H1 (cell line): ENCODE measurements around the gene SCAND1.

Source experiments
- BCL11A ChIP-seq, 2 experiments: IDR thresholded peaks; one replicate each; pipeline ENCODE4 v1.6.1; 2011; ENCODE audit warnings: low read depth in 2 of 2, low read length in 2 of 2, mild to moderate bottlenecking in 2 of 2
- HDAC2 ChIP-seq, 2 experiments: fragments of 300-600 bp in 1 of 2; sonication (generic) in 1 of 2; IDR thresholded peaks; 2 replicates each; pipeline ENCODE4 v1.6.1; 2011 to 2012; ENCODE audit warnings: low read depth in 2 of 2, low read length in 2 of 2, mild to moderate bottlenecking in 2 of 2, moderate library complexity in 2 of 2, borderline replicate concordance in 1 of 2, inconsistent platforms in 1 of 2
- JUN ChIP-seq: IDR thresholded peaks from 2 replicates; pipeline ENCODE4 v1.6.1; 2011; ENCODE audit warnings: low read depth, mild to moderate bottlenecking, improper control_type of control experiment, low read length
- POLR2AphosphoS5 ChIP-seq: IDR thresholded peaks from 2 replicates; pipeline ENCODE4 v1.6.1; 2011; ENCODE audit warnings: low read depth, low read length
- SP2 ChIP-seq: IDR thresholded peaks from 2 replicates; pipeline ENCODE4 v1.6.1; 2012; ENCODE audit warnings: mild to moderate bottlenecking, low read length, inconsistent platforms

DNA sequence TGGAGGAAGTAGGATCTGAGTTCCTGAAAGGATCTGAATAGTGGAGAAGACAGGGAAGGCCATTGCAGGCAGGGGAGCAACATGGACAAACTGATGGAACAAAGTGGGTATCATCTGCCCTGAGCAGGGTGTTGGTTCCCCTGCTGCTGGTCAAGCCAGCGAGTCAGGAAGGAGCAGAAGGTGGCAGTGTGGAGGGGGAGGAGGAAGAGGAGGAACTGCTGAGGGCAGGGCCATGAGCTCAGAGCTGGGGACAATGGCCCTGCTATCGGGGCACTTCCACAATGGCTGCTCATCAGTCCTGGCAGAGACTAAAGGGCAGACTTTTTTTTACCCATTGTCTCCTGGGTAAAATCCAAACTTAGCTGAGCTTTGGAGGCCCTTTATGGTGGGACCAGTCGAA, 27.7 kb upstream of the SCAND1 start:
- TF ChIP-seq JUN (no peak), HDAC2 (IDR thresholded peaks at IDR 0.05; ENCODE audit: borderline replicate concordance in 1 of 2, low read depth in 2 of 2, low read length in 2 of 2) (no peak), POLR2AphosphoS5 (no peak), BCL11A (IDR thresholded peaks at IDR 0.05; ENCODE audit: low read depth in 2 of 2, low read length in 2 of 2) (no peak), SP2 (no peak)
